A549 (cell line): ENCODE data around the gene KRT71. TPM values are rescaled to one million over a fixed set of nuclear protein-coding genes. Genes with fewer than 3 reads are reported as not detected.
A peak's percentile ranks its signal among the peaks of the same experiment; 100 is the strongest.

Experiments used
- ATAC-seq, 2 experiments: fragments of 200-7000 bp in 1 of 2; fragments of >200 bp in 1 of 2; cut with Nextera tagmentation in 1 of 2; cut with Tn5 transposase in 1 of 2; 3 replicates each; pipeline versions ENCODE4 v1.8.0 to v1.9.1; 2018 to 2020; ENCODE audit warnings: mild to moderate bottlenecking in 1 of 2, moderate library complexity in 1 of 2
- CTCF ChIA-PET: fragments of 300-600 bp; sonication (Branson Sonifier 250); formaldehyde crosslinking; extraction: SDS; loops from one replicate; lab custom pipeline; 2021; ENCODE audit warnings: antibody characterized with exemption, inconsistent platforms; lab: Yijun Ruan, JAX
- POLR2A ChIA-PET: fragments of 350-600 bp; formaldehyde crosslinking; extraction: SDS; loops from one replicate; lab custom pipeline; 2021; ENCODE audit warnings: antibody characterized with exemption, inconsistent platforms; lab: Yijun Ruan, JAX
- DNase-seq, 2 experiments: peaks; one replicate each; pipeline versions ENCODE4 v3.0.0 to v3.0.0-alpha.2; 2011 to 2016; ENCODE audit warnings: low read depth in 1 of 2, low spot score in 1 of 2
- FAIRE-seq: peaks from 2 replicates; lab custom pipeline; 2011; peaks lifted over from hg19 to GRCh38; lab: Jason Lieb, UNC
- H3K27ac ChIP-seq, 2 experiments: fragments of >200 bp; sonication (Bioruptor Twin); formaldehyde crosslinking; 3 replicates each; pipeline ENCODE4 v1.5.1; 2016 to 2017
- H3K4me1 ChIP-seq: fragments of >200 bp; sonication (Bioruptor Twin); formaldehyde crosslinking; 3 replicates; pipeline ENCODE4 v1.6.1; 2016
- H3K4me2 ChIP-seq: fragments of >200 bp; sonication (Bioruptor Twin); formaldehyde crosslinking; 3 replicates; pipeline ENCODE4 v1.6.1; 2016
- H3K4me3 ChIP-seq: fragments of >200 bp; sonication (Bioruptor Twin); formaldehyde crosslinking; 3 replicates; pipeline ENCODE4 v1.5.1; 2016
- H3K9me3 ChIP-seq: fragments of >200 bp; sonication (Bioruptor Twin); formaldehyde crosslinking; 3 replicates; pipeline ENCODE4 v1.6.1; 2016
- BCL3 ChIP-seq: fragments of >200 bp; sonication (Bioruptor Twin); formaldehyde crosslinking; IDR thresholded peaks from 3 replicates; pipeline ENCODE4 v1.6.1; 2016
- CBX8 ChIP-seq: fragments of 200-600 bp; sonication (generic); IDR thresholded peaks from 2 replicates; pipeline ENCODE4 v1.6.1; 2016
- CHD2 ChIP-seq: fragments of 150-350 bp; IDR thresholded peaks from 2 replicates; pipeline ENCODE4 v1.6.1; 2014; ENCODE audit warnings: low read length; ENCODE audit not compliant: partially characterized antibody
- EHF ChIP-seq: fragments of 250-450 bp; sonication (Bioruptor Pico); IDR thresholded peaks from 2 replicates; pipeline ENCODE4 v1.5.0; 2020; ENCODE audit warnings: mild to moderate bottlenecking
- FOSL2 ChIP-seq, 2 experiments: fragments of 450-650 bp in 1 of 2; fragments of >200 bp in 1 of 2; sonication (Bioruptor Twin) in 1 of 2; formaldehyde crosslinking; IDR thresholded peaks; 2 replicates each; pipeline versions ENCODE4 v1.5.0 to v1.6.1; 2016 to 2020; ENCODE audit warnings: mild to moderate bottlenecking in 1 of 2, moderate library complexity in 1 of 2
- GATA3 ChIP-seq: IDR thresholded peaks from 2 replicates; pipeline ENCODE4 v1.6.1; 2012; ENCODE audit warnings: borderline replicate concordance
- HES2 ChIP-seq: fragments of >200 bp; sonication (Bioruptor Twin); formaldehyde crosslinking; IDR thresholded peaks from 2 replicates; pipeline ENCODE4 v1.6.1; 2016
- HMGXB4 ChIP-seq: fragments of 250-450 bp; sonication (Bioruptor Pico); IDR thresholded peaks from 2 replicates; pipeline ENCODE4 v1.5.0; 2021; ENCODE audit warnings: mild to moderate bottlenecking, moderate library complexity, borderline replicate concordance
- HOXB13 ChIP-seq: fragments of 250-450 bp; sonication (Bioruptor Pico); IDR thresholded peaks from 2 replicates; pipeline ENCODE4 v1.5.0; 2020; ENCODE audit warnings: low read depth, mild to moderate bottlenecking, moderate library complexity
- HOXB5 ChIP-seq: fragments of 250-450 bp; sonication (Bioruptor Pico); IDR thresholded peaks from 2 replicates; pipeline ENCODE4 v1.5.0; 2020; ENCODE audit warnings: mild to moderate bottlenecking, moderate library complexity
- JUNB ChIP-seq: fragments of >200 bp; sonication (Bioruptor Twin); formaldehyde crosslinking; IDR thresholded peaks from 2 replicates; pipeline ENCODE4 v1.6.1; 2016
- MAFK ChIP-seq: fragments of 450-650 bp; IDR thresholded peaks from 2 replicates; pipeline ENCODE4 v1.6.1; 2014; ENCODE audit not compliant: partially characterized antibody
- NFE2L2 ChIP-seq: fragments of 150-350 bp; conservative IDR thresholded peaks from 2 replicates; pipeline ENCODE4 v1.6.1; 2014; ENCODE audit warnings: low read length
- NPAS2 ChIP-seq: fragments of 250-450 bp; sonication (Bioruptor Pico); IDR thresholded peaks from 2 replicates; pipeline ENCODE4 v1.8.0; 2022; ENCODE audit warnings: mild to moderate bottlenecking, moderate library complexity, borderline replicate concordance
- NR3C1 ChIP-seq: fragments of >200 bp; sonication (Bioruptor Twin); formaldehyde crosslinking; IDR thresholded peaks from 3 replicates; pipeline ENCODE4 v1.6.1; 2017
- PBX3 ChIP-seq: IDR thresholded peaks from 2 replicates; pipeline ENCODE4 v1.6.1; 2012
- PHF8 ChIP-seq: fragments of 200-600 bp; sonication (generic); IDR thresholded peaks from 2 replicates; pipeline ENCODE4 v1.6.1; 2016; ENCODE audit warnings: low read depth, mild to moderate bottlenecking, antibody characterized with exemption, moderate library complexity, borderline replicate concordance
- TFCP2L1 ChIP-seq: fragments of 250-450 bp; sonication (Bioruptor Pico); IDR thresholded peaks from 2 replicates; pipeline ENCODE4 v1.5.0; 2021; ENCODE audit warnings: mild to moderate bottlenecking
- TP53 ChIP-seq: fragments of 250-450 bp; sonication (Bioruptor Pico); IDR thresholded peaks from 2 replicates; pipeline ENCODE4 v1.5.0; 2021; ENCODE audit warnings: mild to moderate bottlenecking, moderate library complexity
- ZNF302 ChIP-seq: fragments of 250-450 bp; sonication (Bioruptor Pico); IDR thresholded peaks from 2 replicates; pipeline ENCODE4 v1.9.0; 2021; ENCODE audit warnings: inconsistent platforms, mild to moderate bottlenecking, moderate library complexity
- ZSCAN20 ChIP-seq: fragments of 250-450 bp; sonication (Bioruptor Pico); IDR thresholded peaks from 2 replicates; pipeline ENCODE4 v1.8.0; 2022; ENCODE audit warnings: mild to moderate bottlenecking, moderate library complexity
- WGBS: methylation state at CpG from one replicate; pipeline ENCODE4 v1.1.6; 2017; ENCODE audit errors: missing lambda C conversion rate; 5-methylcytosine and 5-hydroxymethylcytosine counted together
- polyA plus RNA-seq, 4 experiments: library from polyadenylated mRNA; depleted of rRNA in 3 of 4; stranded (reverse); fragments of >200 nt; fragmentation: RNase III in 1 of 4; extraction: RNeasy Plus Mini Kit Qiagen cat#74134 plus additional on column Dnase treatment in 1 of 4; gene quantifications; 2 replicates in 3 of 4; 3 replicates in 1 of 4; pipeline ENCODE4 v1.2.3, GENCODE V29; 2011 to 2017

KRT71 gene
- polyA plus RNA-seq, 2 of the 4 experiments (the other 2 are of a cell fraction) = not detected

GRCh38 chr12:52521568-52522266 is 31.2 kb downstream of the KRT71 start:
- peak overlapping the region; percentile 2 to 61; a peak in 4 of 6 replicates for H3K27ac ChIP-seq
- no peaks in the 10 kb centered on the region for H3K9me3 ChIP-seq
- ChIA-PET CTCF (interaction anchor here (0.8 to 3.6 kb wide), 5 partner anchors 10 to 149 kb away, joined by 3 to 14 read pairs (median 3); no protein-coding TSS in a partner anchor), POLR2A (no interaction called here)
- 86% methylated on average over 10 of the region's 10 CpGs for WGBS
- TF ChIP-seq NPAS2 (no peak), MAFK (peak; percentile 78)
- peak in 1 of 2 experiments; percentile 15; a peak in 1 of 6 replicates for ATAC-seq
- peak overlapping the region; percentile 41; the same call in 2 of the 3 replicates for H3K4me2 ChIP-seq
- peaks cover 22% of the 10 kb centered on the region for H3K4me1 ChIP-seq
- FAIRE-seq = no peak
- no peak for DNase-seq
- H3K4me3 ChIP-seq = no peak overlapping the region

- FAIRE-seq = no peak
- H3K4me2 ChIP-seq = peak overlapping the region; percentile 41; the same call in 2 of the 3 replicates
- ChIA-PET POLR2A (no interaction called here), CTCF (interaction anchor here (0.8 to 3.6 kb wide), 5 partner anchors 61 to 345 kb away, joined by 3 to 14 read pairs (median 5); no protein-coding TSS in a partner anchor)
- ATAC-seq = peak in 1 of 2 experiments; percentile 11; a peak in 3 of 6 replicates
- 58% methylated on average over 10 of the region's 10 CpGs for WGBS
- TF ChIP-seq FOSL2 (IDR thresholded peaks at IDR 0.05) (no peak), FOSL2 (CRISPR knock-in tag; IDR thresholded peaks at IDR 0.05) (peak; percentile 66), CBX8 (no peak), NR3C1 (no peak), ZNF302 (CRISPR knock-in tag) (no peak)
- peaks cover 22% of the 10 kb centered on the region for H3K4me1 ChIP-seq
- DNase-seq = no peak
- no peaks in the 10 kb centered on the region for H3K9me3 ChIP-seq
- peak overlapping the region; percentile 2 to 61; a peak in 4 of 6 replicates for H3K27ac ChIP-seq
- H3K4me3 ChIP-seq = no peak overlapping the region
These were observed 31.8 kb downstream of the KRT71 start for GRCh38 chr12:52521175-52521567.

GRCh38 chr12:52519826-52520662 is 32.9 kb downstream of the KRT71 start, which contains the start of gene KRT5:
Gene KRT5, minus strand, starts transcription at chr12:52520394. Its CDS starts 98 bp downstream, at chr12:52520296.
- WGBS = 88% methylated on average over 29 of the region's 29 CpGs
- POLR2A ChIA-PET = no interaction called here
- no peaks in the 10 kb centered on the region for H3K9me3 ChIP-seq
- ATAC-seq = no peak
- H3K27ac ChIP-seq = peak within 1 kb of the TSS in 1 of 2 experiments; percentile 61; a peak in 3 of 6 replicates
- no peak for FAIRE-seq
- H3K4me1 ChIP-seq = peaks cover 22% of the 10 kb centered on the region
- CTCF ChIA-PET = interaction anchor here (0.6 to 3.6 kb wide), 10 partner anchors 11 to 376 kb away, joined by 3 to 14 read pairs (median 4); no protein-coding TSS in a partner anchor
- no peak within 1 kb of the TSS for H3K4me3 ChIP-seq
- DNase-seq = no peak
- no peak for TF ChIP-seq JUNB
- no peak for TF ChIP-seq GATA3
- TF ChIP-seq TFCP2L1 = no peak
- TF ChIP-seq CHD2 = no peak
- TF ChIP-seq ZSCAN20 (CRISPR knock-in tag) = no peak
- TF ChIP-seq HOXB5 (CRISPR knock-in tag) = no peak
- no peak for TF ChIP-seq HES2
- no peak for TF ChIP-seq NR3C1
- TF ChIP-seq BCL3 = no peak
- no peak for TF ChIP-seq NFE2L2
- no peak for TF ChIP-seq HMGXB4
- TF ChIP-seq TP53 (CRISPR knock-in tag) = no peak
- TF ChIP-seq HOXB13 (CRISPR knock-in tag) = no peak
- TF ChIP-seq EHF (CRISPR knock-in tag) = no peak
- TF ChIP-seq NPAS2 = no peak
- TF ChIP-seq PBX3 = no peak
- TF ChIP-seq PHF8 = no peak
- peak within 1 kb of the TSS; percentile 41; the same call in 2 of the 3 replicates for H3K4me2 ChIP-seq
